Medulla oblongata (tissue), 1 donor: Measurements from ENCODE around the gene BBOF1.
A peak's percentile ranks its signal among the peaks of the same experiment; 100 is the strongest.
"Not testable (repeated sequence)": the region's sequence is repeated elsewhere in the genome, so short reads cannot be mapped to it uniquely, and the experiment has no call there.

ENCODE experiments used
- DNase-seq: peaks from one replicate; pipeline ENCODE4 v3.0.0-alpha.2; 2015; ENCODE audit errors: extremely low spot score

The BBOF1 gene, protein sequence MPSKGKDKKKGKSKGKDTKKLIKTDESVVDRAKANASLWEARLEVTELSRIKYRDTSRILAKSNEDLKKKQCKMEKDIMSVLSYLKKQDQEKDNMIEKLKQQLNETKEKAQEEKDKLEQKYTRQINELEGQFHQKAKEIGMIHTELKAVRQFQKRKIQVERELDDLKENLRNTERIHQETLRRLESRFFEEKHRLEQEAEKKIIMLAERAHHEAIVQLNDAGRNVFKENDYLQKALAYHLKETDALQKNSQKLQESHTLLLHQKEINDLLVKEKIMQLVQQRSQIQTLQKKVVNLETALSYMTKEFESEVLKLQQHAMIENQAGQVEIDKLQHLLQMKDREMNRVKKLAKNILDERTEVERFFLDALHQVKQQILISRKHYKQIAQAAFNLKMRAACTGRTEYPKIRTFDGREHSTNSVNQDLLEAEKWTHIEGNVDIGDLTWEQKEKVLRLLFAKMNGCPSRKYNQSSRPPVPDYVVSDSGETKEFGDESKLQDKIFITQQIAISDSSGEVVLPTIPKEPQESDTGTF

GRCh38 chr14:74018586-74019407 lies at the start of gene BBOF1, which contains the start of gene ENTPD5:
Gene BBOF1 (plus strand): TSS chr14:74019349. CDS start chr14:74019479, 130 bp downstream.
Gene ENTPD5 (minus strand): TSS chr14:74019288. CDS start chr14:73988102, 31,186 bp downstream.
- DNase-seq = peak; percentile 92

DNA sequence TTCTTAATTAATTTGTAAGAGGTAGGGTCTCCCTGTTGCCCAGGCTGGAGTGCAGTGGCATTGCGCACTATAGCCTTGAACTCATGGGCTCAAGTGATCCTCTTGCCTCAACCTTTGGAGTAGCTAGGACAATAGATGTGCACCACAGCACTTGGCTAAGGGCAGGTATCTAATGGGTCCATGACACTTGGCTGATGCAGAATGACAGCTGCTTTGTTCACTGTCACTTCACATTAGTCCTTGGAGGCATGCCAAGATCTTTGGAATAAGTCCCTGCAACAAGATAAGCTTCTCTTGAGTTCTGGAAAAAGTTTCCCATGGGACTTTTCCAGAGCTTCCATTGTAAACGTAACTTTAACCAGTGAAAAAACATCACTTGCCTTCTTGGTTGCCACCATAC lies 45.7 kb upstream of the BBOF1 start:
- DNase-seq = no peak

DNA sequence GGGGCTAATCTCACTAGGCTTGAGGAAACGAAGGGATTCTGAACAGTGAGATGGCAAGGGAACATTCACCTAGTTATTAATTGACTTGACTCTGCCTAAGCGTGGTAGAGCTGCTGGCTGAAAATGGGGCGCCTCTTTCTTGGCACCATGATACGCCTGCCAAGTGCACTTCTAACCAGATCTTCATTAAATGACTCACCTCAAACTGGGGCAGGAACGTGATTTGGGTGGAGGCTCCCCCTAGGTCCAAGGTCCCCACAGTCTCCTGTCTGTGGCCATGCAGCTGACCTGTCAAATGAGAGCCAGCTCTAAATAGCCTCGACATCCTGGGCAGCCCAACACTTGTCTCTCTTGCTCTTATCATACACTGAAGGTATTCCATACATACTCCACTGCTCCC lies 43.0 kb upstream of the BBOF1 start:
- no peak for DNase-seq

- no peak for DNase-seq
Measured at GRCh38 chr14:73977896-73978295, 41.3 kb upstream of the BBOF1 start.

GRCh38 chr14:73988065-73988464 lies 31.1 kb upstream of the BBOF1 start:
- DNase-seq = no peak

GRCh38 chr14:73988656-73989055 lies 30.5 kb upstream of the BBOF1 start:
- not testable (repeated sequence) for DNase-seq

DNA sequence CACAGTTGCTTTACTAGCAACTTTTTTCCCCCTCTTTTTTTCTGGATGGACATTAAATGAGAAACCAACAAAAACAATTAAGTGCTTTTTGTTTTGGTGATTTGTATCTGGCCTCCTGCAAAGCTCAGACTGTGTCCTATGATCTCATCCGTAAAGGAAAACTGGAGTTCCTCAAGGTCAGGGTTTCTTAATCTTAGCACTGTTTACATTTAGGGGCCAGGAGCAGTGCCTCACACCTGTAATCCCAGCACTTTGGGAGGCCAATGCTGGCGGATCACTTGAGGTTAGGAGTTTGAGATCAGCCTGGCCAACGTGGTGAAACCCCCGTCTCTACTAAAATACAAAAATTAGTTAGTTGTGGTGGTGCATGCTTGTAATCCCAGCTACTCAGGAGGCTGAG lies 28.1 kb upstream of the BBOF1 start:
- DNase-seq = no peak

- DNase-seq = not testable (repeated sequence)
Measured at GRCh38 chr14:73994926-73995325, 24.2 kb upstream of the BBOF1 start.

DNA sequence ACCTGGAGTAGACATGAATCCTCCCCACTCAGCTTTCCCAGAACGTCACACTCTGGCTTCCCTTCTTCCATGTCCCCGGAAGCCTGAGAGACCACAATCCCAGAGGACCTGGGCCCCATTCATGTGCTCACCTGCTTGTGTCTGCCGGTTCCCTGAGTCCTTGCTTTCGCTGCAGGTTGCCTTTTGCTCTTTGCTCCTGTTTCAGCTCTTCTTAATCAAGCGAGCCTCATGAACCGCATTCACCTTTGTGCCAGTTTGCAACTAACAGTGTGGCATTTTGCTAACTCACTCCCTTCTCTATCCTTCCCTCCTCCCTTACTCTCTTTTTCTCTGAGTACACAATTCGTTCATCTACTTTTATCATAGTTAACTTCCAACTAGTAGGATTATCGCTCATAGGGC lies 23.2 kb upstream of the BBOF1 start:
- no peak for DNase-seq

GRCh38 chr14:73996731-73997107 lies 22.4 kb upstream of the BBOF1 start:
- DNase-seq = no peak

GRCh38 chr14:73997108-73997943 lies 21.8 kb upstream of the BBOF1 start:
- DNase-seq = no peak

DNA sequence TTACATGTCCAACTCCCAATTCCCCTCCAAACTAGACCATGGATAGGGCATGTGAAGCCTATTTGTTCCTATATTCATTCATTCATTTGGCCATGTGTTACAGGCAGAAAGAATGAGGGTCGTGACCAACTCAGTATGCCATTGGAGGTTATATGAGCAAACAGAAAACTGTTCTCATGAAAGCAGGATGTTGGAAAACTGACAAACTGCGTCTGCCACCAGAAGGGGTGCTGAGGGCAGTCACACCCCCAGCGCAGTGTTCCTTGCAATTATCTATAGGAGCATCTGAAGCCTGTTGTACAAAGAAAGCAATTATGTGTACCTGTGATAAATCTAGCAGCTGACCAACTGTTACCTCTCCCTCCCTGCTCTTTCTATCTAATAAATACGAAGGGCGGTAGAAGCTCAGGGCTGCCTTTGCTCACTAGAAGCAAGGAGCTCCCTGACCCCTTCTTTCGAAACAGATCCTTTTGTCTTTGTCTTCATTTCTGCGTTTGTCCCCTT lies 21.2 kb upstream of the BBOF1 start:
- no peak for DNase-seq

DNA sequence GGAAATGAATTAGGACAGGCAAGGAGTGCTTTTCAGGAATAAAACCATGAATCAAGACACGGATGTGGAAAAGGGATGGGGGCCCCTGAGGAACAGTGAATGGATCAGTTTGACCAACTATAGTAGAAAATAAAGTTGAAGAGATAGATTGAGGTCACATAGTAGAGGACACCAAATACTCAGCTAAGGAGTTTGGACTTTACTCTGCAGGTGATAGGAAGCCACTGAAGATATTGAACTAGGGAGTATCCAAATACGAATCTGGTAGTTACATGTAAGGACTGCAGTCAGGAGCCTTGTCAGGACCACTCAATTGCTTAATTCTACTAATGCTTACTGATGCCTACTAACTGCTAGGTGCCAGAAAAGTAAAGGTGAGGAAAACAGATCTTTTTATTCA lies 20.4 kb upstream of the BBOF1 start:
- DNase-seq = no peak

DNA sequence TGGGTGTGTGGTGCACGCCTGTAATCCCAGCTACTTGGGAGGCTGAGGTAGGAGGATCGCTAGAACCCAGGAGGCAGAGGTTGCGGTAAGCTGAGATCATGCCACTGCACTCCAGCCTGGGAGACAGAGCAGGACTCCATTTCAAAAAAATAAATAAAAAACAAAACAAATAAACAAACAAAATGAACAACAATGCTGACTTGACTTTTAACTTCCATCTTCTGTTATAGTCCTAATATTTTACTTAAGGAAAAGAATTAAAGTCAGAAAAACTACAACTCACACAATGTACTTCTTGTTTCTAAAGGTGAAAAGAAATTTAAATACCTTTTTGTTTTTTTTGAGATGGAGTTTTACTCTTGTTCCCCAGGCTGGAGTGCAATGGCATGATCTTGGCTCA lies 13.5 kb upstream of the BBOF1 start:
- DNase-seq = not testable (repeated sequence)

- DNase-seq = no peak
Measured at GRCh38 chr14:74008843-74009499, 10.2 kb upstream of the BBOF1 start.

GRCh38 chr14:74014299-74014698 lies 4.8 kb upstream of the BBOF1 start:
- DNase-seq = no peak

DNA sequence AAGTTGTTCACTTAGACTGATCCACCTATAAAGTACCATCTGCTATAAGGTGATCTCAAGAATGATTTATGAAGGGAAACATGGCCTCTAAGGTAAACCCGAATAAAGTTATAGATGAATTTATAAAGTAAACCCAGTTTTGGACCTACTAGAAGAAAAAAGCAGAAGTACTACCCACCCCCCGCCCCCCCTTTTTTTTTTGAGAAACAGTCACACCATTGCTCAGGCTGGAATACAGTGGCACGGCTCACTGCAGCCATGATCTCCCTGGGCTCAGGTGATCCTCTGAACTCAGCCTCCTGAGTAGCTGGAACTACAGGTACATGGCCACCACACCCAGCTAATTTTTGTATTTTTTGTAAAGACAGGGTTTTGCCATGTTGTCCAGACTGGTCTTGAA lies 4.0 kb upstream of the BBOF1 start:
- no peak for DNase-seq

DNA sequence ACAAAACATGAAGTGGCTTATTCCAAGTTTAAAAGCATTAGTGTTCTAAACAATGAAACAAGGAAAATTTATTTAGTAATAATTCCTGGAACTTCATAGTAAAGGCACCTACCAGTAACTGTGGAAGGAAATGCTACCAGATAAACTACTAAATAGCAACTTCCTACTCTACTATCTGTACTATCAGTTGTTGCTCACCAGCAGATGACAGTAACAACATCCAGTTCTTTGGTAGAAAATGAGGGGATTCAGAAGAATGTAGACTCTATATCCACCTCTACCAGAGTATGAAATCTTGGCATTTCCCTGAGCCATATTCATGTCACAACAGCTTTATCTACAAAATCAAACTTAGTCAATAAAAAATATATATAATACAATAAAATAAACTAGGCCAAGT lies 3.2 kb upstream of the BBOF1 start:
- DNase-seq = no peak

DNA sequence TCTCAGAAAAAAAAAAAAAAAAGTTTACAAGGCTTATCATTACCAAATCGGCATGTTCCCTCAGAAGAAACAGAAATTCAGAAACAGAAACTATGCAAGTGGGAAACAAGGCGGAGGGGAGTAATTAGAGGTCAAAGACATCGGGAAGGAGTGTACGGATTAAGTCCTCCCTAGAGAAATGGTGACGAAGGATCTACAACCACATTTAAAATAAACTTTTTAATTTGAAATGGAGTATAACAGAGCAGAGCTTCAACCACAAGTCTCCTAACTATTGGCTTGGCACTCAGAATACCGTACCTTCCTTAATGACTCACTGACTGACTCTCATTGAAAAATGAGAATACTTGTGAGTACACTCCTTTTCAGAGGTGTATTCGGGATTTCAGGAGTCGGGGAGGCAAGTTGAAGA lies 969 bp upstream of the BBOF1 start:
- peak; percentile 32 for DNase-seq

DNA sequence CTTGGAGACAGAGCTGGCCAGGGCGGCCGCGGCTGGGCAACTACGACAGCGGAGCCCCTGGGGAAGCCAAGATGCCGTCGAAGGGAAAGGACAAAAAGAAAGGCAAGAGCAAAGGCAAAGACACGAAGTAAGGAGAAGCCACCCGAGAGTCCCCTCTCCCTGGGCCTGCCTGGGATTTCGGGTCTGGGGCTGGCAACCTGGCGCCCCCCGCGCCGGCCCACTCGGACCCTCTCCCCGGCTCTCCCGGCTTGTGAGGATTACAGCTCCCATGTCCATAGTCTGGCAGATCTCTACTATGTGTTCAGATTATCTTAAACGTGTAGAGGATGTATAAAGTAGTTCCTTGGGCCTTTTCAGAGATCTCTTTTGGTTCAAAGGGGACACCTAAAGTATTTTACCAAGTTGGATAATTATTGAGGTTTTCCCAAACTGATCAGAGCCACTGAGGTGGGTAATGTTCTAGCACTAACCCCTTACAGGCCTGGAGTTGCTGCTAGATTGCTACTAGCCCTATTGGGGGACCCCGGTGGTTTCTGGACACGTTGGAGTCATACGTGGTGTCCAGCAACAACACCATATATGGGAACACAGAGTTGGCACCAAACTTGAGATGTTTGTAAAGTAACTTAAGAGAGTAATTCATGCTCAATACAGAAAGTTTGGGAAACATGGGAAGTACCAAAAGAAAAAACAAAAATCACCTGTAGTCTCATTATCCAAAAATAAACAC lies 424 bp downstream of the BBOF1 start:
- peak; percentile 12 for DNase-seq
